Measurements from ENCODE around the gene ASS1. TPM values are rescaled to one million over a fixed set of nuclear protein-coding genes. Genes with fewer than 3 reads are reported as not detected.
A peak's percentile ranks its signal among the peaks of the same experiment; 100 is the strongest.

ASS1 gene
- total and polyA plus RNA-seq, 2 of the 13 experiments (the other 11 are each of a cell fraction or from before 2014, with no cell fraction given), result 77.6 to 122 TPM

DNA sequence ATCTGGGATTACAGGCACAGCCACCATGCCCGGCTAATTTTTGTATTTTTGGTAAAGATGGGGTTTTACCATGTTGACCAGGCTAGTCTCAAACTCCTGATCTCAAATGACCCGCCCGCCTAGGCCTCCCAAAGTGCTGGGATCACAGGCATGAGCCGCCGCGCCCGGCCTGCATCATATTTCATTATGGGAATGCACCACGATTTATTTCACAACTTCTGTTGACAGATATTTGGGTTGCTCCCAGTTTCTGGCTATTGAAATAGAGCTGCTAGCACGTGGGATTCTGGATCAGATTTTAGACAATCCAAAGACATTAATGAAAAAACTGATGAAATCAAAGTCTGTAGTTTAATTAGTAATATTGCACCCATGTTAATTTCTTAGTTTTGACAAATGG lies 86.2 kb downstream of the ASS1 start (continued):
- TF ChIP-seq ZNF574 (CRISPR knock-in tag; IDR thresholded peaks at IDR 0.05) (no peak), PHF5A (CRISPR knock-in tag; IDR thresholded peaks at IDR 0.05; ENCODE audit: low read depth, unreplicated experiment) (no peak), FOSL2 (CRISPR knock-in tag; IDR thresholded peaks at IDR 0.05) (0 out of 2 replicates have a peak, but pooled peaks have one; percentile 6), FOXA3 (CRISPR knock-in tag; IDR thresholded peaks at IDR 0.05) (0 out of 2 replicates have a peak, but pooled peaks have one; percentile 15), RFXANK (CRISPR knock-in tag; IDR thresholded peaks at IDR 0.05) (no peak)

GRCh38 chr9:130531670-130532069 lies 86.9 kb downstream of the ASS1 start:
- no peak overlapping the region for H3K4me3 ChIP-seq (replicated peaks in 1 of 3; ENCODE audit: insufficient read depth in 1 of 3, low read depth in 2 of 3, low read length in 3 of 3)
- H3K9me3 ChIP-seq (ENCODE audit: low read length), result no peaks in the 10 kb centered on the region
- DNase-seq (ENCODE audit: low spot score) (no peak), ATAC-seq (no peak), FAIRE-seq (no peak)
- no peak overlapping the region for H3K27ac ChIP-seq (ENCODE audit: extremely low read length, insufficient read depth, low read length)
- 92% methylated on average over 8 of the region's 8 CpGs for WGBS (ENCODE audit: low lambda C conversion rate)
- no peaks in the 10 kb centered on the region for H4K20me1 ChIP-seq (ENCODE audit: insufficient read depth, low read length)
- H3K4me2 ChIP-seq (ENCODE audit: low read depth, low read length), result no peak overlapping the region
- peaks cover 0 to 4% of the 10 kb centered on the region in 2 experiments; a peak in 1 of 5 replicates for H3K27me3 ChIP-seq (ENCODE audit: control insufficient read depth in 1 of 2, insufficient read depth in 2 of 2, low read length in 2 of 2)
- H3K79me2 ChIP-seq (ENCODE audit: insufficient read depth, low read length), result no peaks in the 10 kb centered on the region
- CTCF ChIA-PET (ENCODE audit: low intra/inter-chr PET ratio, low total read pairs), result no interaction called here
- no peaks in the 10 kb centered on the region for H3K36me3 ChIP-seq (replicated peaks in 1 of 2; ENCODE audit: control insufficient read depth in 1 of 2, insufficient read depth in 2 of 2, low read length in 2 of 2)
- H3K4me1 ChIP-seq (ENCODE audit: insufficient read depth, low read length), result peaks cover 66% of the 10 kb centered on the region
- no peak overlapping the region for H2AFZ ChIP-seq (ENCODE audit: low read length)
- POLR2A ChIA-PET, result interaction anchor here (0.8 to 7.3 kb wide), 2 partner anchors 8 to 32 kb away, joined by 3 to 86 read pairs; no protein-coding TSS in a partner anchor
- BruUV-seq (replicated peaks), result no TSS peak
- H3K9ac ChIP-seq (ENCODE audit: insufficient read depth, low read depth, low read length), result no peak overlapping the region
- no peak for TF ChIP-seq MTA1 (CRISPR knock-in tag; IDR thresholded peaks at IDR 0.05; ENCODE audit: borderline replicate concordance)
- no peak for TF ChIP-seq ZNF703 (CRISPR knock-in tag; IDR thresholded peaks at IDR 0.05; ENCODE audit: borderline replicate concordance)
- TF ChIP-seq HDAC2 (CRISPR knock-in tag; IDR thresholded peaks at IDR 0.05), result no peak
- TF ChIP-seq ZBTB7A (CRISPR knock-in tag; IDR thresholded peaks at IDR 0.05), result no peak
- TF ChIP-seq KDM2A (CRISPR knock-in tag; IDR thresholded peaks at IDR 0.05; ENCODE audit: borderline replicate concordance, low read depth), result no peak
- TF ChIP-seq ZNF883 (CRISPR knock-in tag; IDR thresholded peaks at IDR 0.05; ENCODE audit: not compliant biosample characterization), result no peak
- TF ChIP-seq FOXM1 (CRISPR knock-in tag; IDR thresholded peaks at IDR 0.05), result no peak
- no peak for TF ChIP-seq GZF1 (CRISPR knock-in tag; IDR thresholded peaks at IDR 0.05)
- no peak for TF ChIP-seq SAP130 (CRISPR knock-in tag; IDR thresholded peaks at IDR 0.05; ENCODE audit: low read depth)
- no peak for TF ChIP-seq SIN3B (IDR thresholded peaks at IDR 0.05; ENCODE audit: low read length)
- no peak for TF ChIP-seq REXO4 (CRISPR knock-in tag; IDR thresholded peaks at IDR 0.05; ENCODE audit: borderline replicate concordance)
- TF ChIP-seq FOXK1 (CRISPR knock-in tag; IDR thresholded peaks at IDR 0.05; ENCODE audit: borderline replicate concordance, low read depth), result no peak
- no peak for TF ChIP-seq TFDP2 (CRISPR knock-in tag; IDR thresholded peaks at IDR 0.05)
- TF ChIP-seq PHF8 (CRISPR knock-in tag; IDR thresholded peaks at IDR 0.05), result no peak
- TF ChIP-seq DMTF1 (CRISPR knock-in tag; IDR thresholded peaks at IDR 0.05), result no peak
- intact Hi-C loops (cut with micrococcal nuclease; ENCODE audit: unreplicated experiment) (no loop called here), in situ Hi-C loops (cut with HindIII; ENCODE audit: extremely low pct_ligation_motif_present, low pct_unique_long_range_greater_than_20kb) (no loop called here)

Measured in HepG2 (cell line).